Measurements from ENCODE around the gene LSM2. TPM values are rescaled to one million over a fixed set of nuclear protein-coding genes. Genes with fewer than 3 reads are reported as not detected.
"Not testable (repeated sequence)": the region's sequence is repeated elsewhere in the genome, so short reads cannot be mapped to it uniquely, and the experiment has no call there.

The LSM2 gene
- total RNA-seq, 4 donors from 2014 or later, result 37.1 to 119 (median 58.7) TPM

GRCh38 chr6:31825553-31825952, 18.8 kb upstream of the LSM2 start:
- no peaks in the 10 kb centered on the region for H3K36me3 ChIP-seq
- H3K27me3 ChIP-seq, result no peaks in the 10 kb centered on the region
- H3K4me1 ChIP-seq, result peaks cover 5 to 6% of the 10 kb centered on the region in 2 donors
- no peak for DNase-seq
- H3K9me3 ChIP-seq, result no peaks in the 10 kb centered on the region
- no peak overlapping the region for H3K4me3 ChIP-seq
- TF ChIP-seq CTCF (IDR thresholded peaks at IDR 0.05), result no peak
- no peak for TF ChIP-seq POLR2A (IDR thresholded peaks at IDR 0.05)
- H3K27ac ChIP-seq, result peak overlapping the region; percentile 96 to 99
- intact Hi-C loops (cut with DNase I; ENCODE audit: low total_unique reads), result no loop called here

- H3K9me3 ChIP-seq; H3K36me3 ChIP-seq; DNase-seq; H3K4me3 ChIP-seq; H3K27me3 ChIP-seq; intact Hi-C loops (cut with DNase I; ENCODE audit: low total_unique reads): not testable (repeated sequence)
- Histone ChIP-seq H3K4me1 (peaks cover 5 to 12% of the 10 kb centered on the region in 2 donors), H3K27ac (peak overlapping the region; percentile 96 to 99)
Observed at GRCh38 chr6:31823592-31824196, 16.9 kb upstream of the LSM2 start.

- intact Hi-C loops (cut with DNase I; ENCODE audit: low total_unique reads), result no loop called here
- peaks cover 5 to 12% of the 10 kb centered on the region in 2 donors for H3K4me1 ChIP-seq
Observed at GRCh38 chr6:31822036-31822821, 15.5 kb upstream of the LSM2 start.

GRCh38 chr6:31821301-31822035, 14.7 kb upstream of the LSM2 start:
- peak overlapping the region; percentile 50 to 57 for H3K4me3 ChIP-seq
- TF ChIP-seq CTCF (IDR thresholded peaks at IDR 0.05) (no peak), POLR2A (IDR thresholded peaks at IDR 0.05) (peak; percentile 7 to 88)
- H3K9me3 ChIP-seq, result no peaks in the 10 kb centered on the region
- no peaks in the 10 kb centered on the region for H3K27me3 ChIP-seq
- intact Hi-C loops (cut with DNase I; ENCODE audit: low total_unique reads), result no loop called here
- no peaks in the 10 kb centered on the region for H3K36me3 ChIP-seq
- peaks cover 5 to 12% of the 10 kb centered on the region in 2 donors for H3K4me1 ChIP-seq
- peak overlapping the region; percentile 96 to 99 for H3K27ac ChIP-seq
- DNase-seq, result peak; percentile 71 to 72

More at GRCh38 chr6:31822036-31822821, 15.5 kb upstream of the LSM2 start:
- Histone ChIP-seq H3K36me3 (no peaks in the 10 kb centered on the region), H3K27me3 (no peaks in the 10 kb centered on the region), H3K9me3 (no peaks in the 10 kb centered on the region), H3K27ac (peak overlapping the region; percentile 96 to 99), H3K4me3 (peak overlapping the region; percentile 50 to 57)
- peak in 1 of 4 experiments; percentile 7 for TF ChIP-seq CTCF (IDR thresholded peaks at IDR 0.05)
- peak; percentile 71 to 90 for TF ChIP-seq POLR2A (IDR thresholded peaks at IDR 0.05)
- DNase-seq, result peak; percentile 86 to 94

GRCh38 chr6:31820399-31820798, 13.6 kb upstream of the LSM2 start:
- intact Hi-C loops (cut with DNase I; ENCODE audit: low total_unique reads); H3K4me3 ChIP-seq; H3K27me3 ChIP-seq; H3K4me1 ChIP-seq; H3K9me3 ChIP-seq; H3K36me3 ChIP-seq; DNase-seq: not testable (repeated sequence)
- H3K27ac ChIP-seq, result peak overlapping the region; percentile 96 to 99
